SK-N-SH (cell line): ENCODE measurements around the gene TROAP.

Source experiments
- CTCF ChIP-seq: fragments of 200-600 bp; sonication (generic); IDR thresholded peaks from 2 replicates; pipeline ENCODE4 v1.6.1; 2017; ENCODE audit warnings: antibody characterized with exemption, mild to moderate bottlenecking, moderate library complexity
- EP300 ChIP-seq, 2 experiments: IDR thresholded peaks; 2 replicates each; pipeline versions ENCODE4 v1.4.0 to v1.6.1; 2012; ENCODE audit warnings: borderline replicate concordance in 1 of 2, low read depth in 1 of 2, low read length in 1 of 2
- EZH2phosphoT487 ChIP-seq: fragments of 200-600 bp; sonication (generic); IDR thresholded peaks from 2 replicates; pipeline ENCODE4 v1.6.1; 2017; ENCODE audit warnings: low read depth, mixed run types, mild to moderate bottlenecking, antibody characterized with exemption, moderate library complexity, borderline replicate concordance
- GABPA ChIP-seq: IDR thresholded peaks from 2 replicates; pipeline ENCODE4 v1.4.0; 2012; ENCODE audit warnings: low read depth, mild to moderate bottlenecking
- IRF3 ChIP-seq: fragments of 150-350 bp; IDR thresholded peaks from 2 replicates; pipeline ENCODE4 v1.6.1; 2016; ENCODE audit warnings: mild to moderate bottlenecking, low read depth, low read length
- MAX ChIP-seq: IDR thresholded peaks from 2 replicates; pipeline ENCODE4 v1.4.0; 2012; ENCODE audit warnings: low read depth
- MEF2A ChIP-seq: IDR thresholded peaks from 2 replicates; pipeline ENCODE4 v1.4.0; 2012; ENCODE audit warnings: low read depth, borderline replicate concordance
- RAD21 ChIP-seq: IDR thresholded peaks from 2 replicates; pipeline ENCODE4 v1.6.1; 2012; ENCODE audit warnings: mild to moderate bottlenecking, low read length
- SIN3A ChIP-seq: IDR thresholded peaks from 2 replicates; pipeline ENCODE4 v1.6.1; 2012; ENCODE audit warnings: low read depth, mild to moderate bottlenecking, low read length, moderate library complexity, borderline replicate concordance
- TAF1 ChIP-seq: IDR thresholded peaks from 2 replicates; pipeline ENCODE4 v1.6.1; 2012; ENCODE audit warnings: low read depth, mild to moderate bottlenecking, low read length, moderate library complexity, borderline replicate concordance
- USF1 ChIP-seq: IDR thresholded peaks from 2 replicates; pipeline ENCODE4 v1.4.0; 2012; ENCODE audit warnings: low read depth, borderline replicate concordance
- YY1 ChIP-seq: IDR thresholded peaks from 2 replicates; pipeline ENCODE4 v1.4.0; 2012; ENCODE audit warnings: low read depth, mild to moderate bottlenecking
- ZBTB33 ChIP-seq: IDR thresholded peaks from 2 replicates; pipeline ENCODE4 v1.4.0; 2012; ENCODE audit warnings: low read depth, borderline replicate concordance

- no peak for TF ChIP-seq CTCF
- TF ChIP-seq GABPA = no peak
- TF ChIP-seq MEF2A = no peak
- TF ChIP-seq TAF1 = no peak
- TF ChIP-seq MAX = no peak
- no peak for TF ChIP-seq YY1
- no peak for TF ChIP-seq EZH2phosphoT487
- no peak for TF ChIP-seq USF1
- no peak for TF ChIP-seq SIN3A
- no peak for TF ChIP-seq EP300 (IDR thresholded peaks at IDR 0.05; ENCODE audit: borderline replicate concordance in 1 of 2, low read depth in 1 of 2, low read length in 1 of 2)
- no peak for TF ChIP-seq RAD21
- no peak for TF ChIP-seq ZBTB33
- no peak for TF ChIP-seq IRF3
Measured at GRCh38 chr12:49282302-49282701, 40.8 kb upstream of the TROAP start.
